HepG2 (cell line): ENCODE results near the gene TXNRD1. TPM values are rescaled to one million over a fixed set of nuclear protein-coding genes. Genes with fewer than 3 reads are reported as not detected.

Experiments used
- ZNF33B ChIP-seq: sonication (generic); formaldehyde crosslinking; IDR thresholded peaks from 2 replicates; pipeline ENCODE4 v1.5.1; 2020; ENCODE audit warnings: mild to moderate bottlenecking, missing genetic modification reagents
- ZSCAN31 ChIP-seq: sonication (generic); formaldehyde crosslinking; IDR thresholded peaks from 2 replicates; pipeline ENCODE4 v1.5.0; 2020; ENCODE audit warnings: low read depth, mild to moderate bottlenecking, missing genetic modification reagents
- polyA plus RNA-seq, 8 experiments: library from polyadenylated mRNA; depleted of rRNA in 3 of 8; stranded (reverse) in 7 of 8; unstranded in 1 of 8; fragments of >200 nt; fragmentation: Illumina TruSeq in 4 of 8; extraction: Trizol in 4 of 8; gene quantifications; 2 replicates each; pipeline versions ENCODE4 v1.2.1 to v1.2.3, GENCODE V29; 2011 to 2016; ENCODE audit warnings: low read depth in 4 of 8, missing spikeins in 1 of 8, mixed read lengths in 1 of 8; ENCODE audit not compliant: insufficient read depth in 1 of 8
- total RNA-seq, 5 experiments: library from RNA; depleted of rRNA; stranded (reverse); fragments of >200 nt; fragmentation: Illumina TruSeq; extraction: Trizol; gene quantifications; 2 replicates each; pipeline ENCODE4 v1.2.3, GENCODE V29; 2016; ENCODE audit warnings: low read depth in 1 of 5
- TF ChIP-seq, protein P1 (sequence below): sonication (generic); formaldehyde crosslinking; IDR thresholded peaks from 2 replicates; pipeline ENCODE4 v1.9.0; 2021; ENCODE audit warnings: missing genetic modification reagents, borderline replicate concordance
- TF ChIP-seq, protein P2 (sequence below): sonication (generic); formaldehyde crosslinking; conservative IDR thresholded peaks from 2 replicates; pipeline ENCODE4 v1.4.0; 2020; ENCODE audit warnings: mild to moderate bottlenecking, missing genetic modification reagents, moderate library complexity

TXNRD1 gene
- total and polyA plus RNA-seq, 2 of the 13 experiments (the other 11 are each of a cell fraction or from before 2014, with no cell fraction given), result 54.0 to 190 TPM

GRCh38 chr12:104282109-104282508 lies 66.5 kb downstream of the TXNRD1 start (continued):
- TF ChIP-seq, protein P1, sequence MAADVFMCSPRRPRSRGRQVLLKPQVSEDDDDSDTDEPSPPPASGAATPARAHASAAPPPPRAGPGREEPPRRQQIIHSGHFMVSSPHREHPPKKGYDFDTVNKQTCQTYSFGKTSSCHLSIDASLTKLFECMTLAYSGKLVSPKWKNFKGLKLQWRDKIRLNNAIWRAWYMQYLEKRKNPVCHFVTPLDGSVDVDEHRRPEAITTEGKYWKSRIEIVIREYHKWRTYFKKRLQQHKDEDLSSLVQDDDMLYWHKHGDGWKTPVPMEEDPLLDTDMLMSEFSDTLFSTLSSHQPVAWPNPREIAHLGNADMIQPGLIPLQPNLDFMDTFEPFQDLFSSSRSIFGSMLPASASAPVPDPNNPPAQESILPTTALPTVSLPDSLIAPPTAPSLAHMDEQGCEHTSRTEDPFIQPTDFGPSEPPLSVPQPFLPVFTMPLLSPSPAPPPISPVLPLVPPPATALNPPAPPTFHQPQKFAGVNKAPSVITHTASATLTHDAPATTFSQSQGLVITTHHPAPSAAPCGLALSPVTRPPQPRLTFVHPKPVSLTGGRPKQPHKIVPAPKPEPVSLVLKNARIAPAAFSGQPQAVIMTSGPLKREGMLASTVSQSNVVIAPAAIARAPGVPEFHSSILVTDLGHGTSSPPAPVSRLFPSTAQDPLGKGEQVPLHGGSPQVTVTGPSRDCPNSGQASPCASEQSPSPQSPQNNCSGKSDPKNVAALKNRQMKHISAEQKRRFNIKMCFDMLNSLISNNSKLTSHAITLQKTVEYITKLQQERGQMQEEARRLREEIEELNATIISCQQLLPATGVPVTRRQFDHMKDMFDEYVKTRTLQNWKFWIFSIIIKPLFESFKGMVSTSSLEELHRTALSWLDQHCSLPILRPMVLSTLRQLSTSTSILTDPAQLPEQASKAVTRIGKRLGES (CRISPR knock-in tag), result no peak
- TF ChIP-seq, protein P2, sequence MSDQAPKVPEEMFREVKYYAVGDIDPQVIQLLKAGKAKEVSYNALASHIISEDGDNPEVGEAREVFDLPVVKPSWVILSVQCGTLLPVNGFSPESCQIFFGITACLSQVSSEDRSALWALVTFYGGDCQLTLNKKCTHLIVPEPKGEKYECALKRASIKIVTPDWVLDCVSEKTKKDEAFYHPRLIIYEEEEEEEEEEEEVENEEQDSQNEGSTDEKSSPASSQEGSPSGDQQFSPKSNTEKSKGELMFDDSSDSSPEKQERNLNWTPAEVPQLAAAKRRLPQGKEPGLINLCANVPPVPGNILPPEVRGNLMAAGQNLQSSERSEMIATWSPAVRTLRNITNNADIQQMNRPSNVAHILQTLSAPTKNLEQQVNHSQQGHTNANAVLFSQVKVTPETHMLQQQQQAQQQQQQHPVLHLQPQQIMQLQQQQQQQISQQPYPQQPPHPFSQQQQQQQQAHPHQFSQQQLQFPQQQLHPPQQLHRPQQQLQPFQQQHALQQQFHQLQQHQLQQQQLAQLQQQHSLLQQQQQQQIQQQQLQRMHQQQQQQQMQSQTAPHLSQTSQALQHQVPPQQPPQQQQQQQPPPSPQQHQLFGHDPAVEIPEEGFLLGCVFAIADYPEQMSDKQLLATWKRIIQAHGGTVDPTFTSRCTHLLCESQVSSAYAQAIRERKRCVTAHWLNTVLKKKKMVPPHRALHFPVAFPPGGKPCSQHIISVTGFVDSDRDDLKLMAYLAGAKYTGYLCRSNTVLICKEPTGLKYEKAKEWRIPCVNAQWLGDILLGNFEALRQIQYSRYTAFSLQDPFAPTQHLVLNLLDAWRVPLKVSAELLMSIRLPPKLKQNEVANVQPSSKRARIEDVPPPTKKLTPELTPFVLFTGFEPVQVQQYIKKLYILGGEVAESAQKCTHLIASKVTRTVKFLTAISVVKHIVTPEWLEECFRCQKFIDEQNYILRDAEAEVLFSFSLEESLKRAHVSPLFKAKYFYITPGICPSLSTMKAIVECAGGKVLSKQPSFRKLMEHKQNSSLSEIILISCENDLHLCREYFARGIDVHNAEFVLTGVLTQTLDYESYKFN (CRISPR knock-in tag), result no peak
- no peak for TF ChIP-seq ZNF33B (CRISPR knock-in tag)
- TF ChIP-seq ZSCAN31 (CRISPR knock-in tag), result no peak
- TF ChIP-seq, all 625 proteins: peak for 0
